Measurements from ENCODE around the gene ADGRV1.
"Not testable (repeated sequence)": the region's sequence is repeated elsewhere in the genome, so short reads cannot be mapped to it uniquely, and the experiment has no call there.

The ADGRV1 gene

DNA sequence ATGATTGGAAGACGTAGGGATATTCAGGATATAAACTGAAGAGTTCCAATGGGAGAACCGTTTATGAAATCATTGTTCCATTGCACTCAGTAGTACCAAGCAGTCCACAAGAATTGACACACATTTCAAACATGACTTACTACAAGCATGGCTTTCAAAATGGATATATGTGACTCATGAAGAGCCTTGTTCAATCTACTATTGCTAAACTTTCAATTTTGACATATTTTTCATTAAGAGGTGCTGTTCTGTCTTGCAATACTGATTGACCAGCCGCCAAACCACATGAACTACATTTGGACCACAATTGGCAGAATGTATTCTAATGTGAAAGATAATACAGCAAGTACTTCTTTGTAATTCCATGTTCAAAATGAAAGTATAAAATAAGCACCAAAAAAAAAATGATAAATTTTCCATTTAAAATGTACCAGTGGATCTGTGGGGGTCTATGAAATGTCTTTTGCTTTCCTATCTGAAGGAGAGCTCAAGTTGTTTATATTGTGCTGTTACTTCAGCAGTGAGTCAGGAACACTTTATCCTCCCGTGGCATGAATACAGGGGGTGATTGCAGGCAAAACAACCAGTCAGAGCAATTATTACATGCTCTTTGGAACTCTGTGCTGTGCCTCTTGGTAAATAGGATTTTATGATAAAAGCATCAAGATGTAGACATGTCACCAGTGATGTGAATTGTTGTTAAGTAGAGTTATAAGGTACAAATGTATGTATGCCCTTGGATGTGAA, 458.5 kb downstream of the ADGRV1 start:
- no peak for DNase-seq

- no peak for DNase-seq
These were observed 459.6 kb downstream of the ADGRV1 start for GRCh38 chr5:91018200-91018599.

- DNase-seq, result no peak
These were observed 460.2 kb downstream of the ADGRV1 start for GRCh38 chr5:91018712-91019371.

DNA sequence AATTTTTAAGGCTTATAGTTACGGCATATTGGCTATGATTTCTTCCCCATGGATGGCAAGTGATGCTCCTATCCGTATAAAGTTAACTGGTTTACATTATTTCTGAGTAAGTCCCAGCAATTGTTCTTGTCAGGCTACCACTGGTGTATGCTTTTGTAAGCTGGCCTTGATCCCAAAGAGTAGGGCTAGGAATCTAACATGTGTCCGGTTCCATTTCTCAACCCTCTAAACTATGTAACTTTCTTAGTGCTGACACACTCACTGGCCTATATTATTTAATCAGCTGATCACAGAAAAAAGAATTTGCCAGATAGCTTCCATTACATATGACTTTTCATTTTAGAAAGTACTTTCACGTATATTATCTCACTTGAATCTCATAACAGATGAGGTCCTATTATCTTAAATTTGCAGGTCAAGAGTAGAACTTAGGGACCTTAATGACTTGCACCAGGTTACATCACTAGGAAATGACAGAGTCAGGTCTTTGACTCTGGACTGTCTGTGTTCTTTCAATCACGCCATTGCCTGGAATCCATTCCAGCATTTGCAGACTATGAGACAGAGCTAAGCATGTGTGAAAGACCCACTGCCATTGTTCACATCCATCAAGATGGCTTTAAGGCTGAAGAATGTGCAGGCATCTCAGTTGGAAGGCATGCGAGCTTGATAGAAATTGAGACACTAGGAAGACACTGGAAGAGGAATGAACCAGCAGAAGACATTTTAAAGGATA, 461.6 kb downstream of the ADGRV1 start:
- no peak for DNase-seq

DNA sequence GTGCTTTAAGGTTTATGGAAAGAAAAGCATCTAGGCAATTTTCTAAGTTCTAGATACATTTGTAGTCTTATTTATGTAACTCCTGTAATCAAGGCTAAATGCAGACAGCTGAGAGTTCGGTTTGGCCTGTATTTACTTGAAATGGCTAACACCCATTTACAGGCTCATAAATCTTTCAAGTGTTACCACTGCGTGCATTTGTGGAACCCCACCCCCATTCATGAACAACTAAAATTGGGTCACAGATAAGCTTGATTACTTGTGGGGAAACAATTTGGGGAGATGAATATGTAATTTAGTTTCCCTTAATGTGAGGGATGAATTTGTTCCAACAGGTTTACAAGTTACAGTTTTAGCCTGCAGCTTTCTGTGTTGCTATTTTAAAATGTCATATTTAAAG, 463.9 kb downstream of the ADGRV1 start:
- DNase-seq, result no peak

DNA sequence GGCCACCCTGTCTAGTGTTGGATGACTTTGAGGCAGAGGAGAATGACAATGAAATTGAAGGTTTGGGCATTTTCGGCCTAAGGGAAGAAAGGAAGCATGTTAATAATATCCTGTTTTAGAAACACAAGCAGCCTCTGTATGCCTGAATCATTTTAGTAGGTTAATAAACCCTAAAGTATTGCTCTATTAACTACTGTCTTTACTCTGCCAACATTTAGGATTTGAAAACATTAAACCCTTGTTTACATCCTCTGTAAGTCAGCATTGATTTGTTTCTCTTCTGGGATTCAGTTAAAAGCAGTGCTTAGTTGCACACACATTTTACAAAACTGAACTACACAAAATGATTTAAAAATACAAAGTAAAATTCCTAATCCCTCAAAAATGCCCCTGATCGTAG, 465.6 kb downstream of the ADGRV1 start:
- no peak for DNase-seq

DNA sequence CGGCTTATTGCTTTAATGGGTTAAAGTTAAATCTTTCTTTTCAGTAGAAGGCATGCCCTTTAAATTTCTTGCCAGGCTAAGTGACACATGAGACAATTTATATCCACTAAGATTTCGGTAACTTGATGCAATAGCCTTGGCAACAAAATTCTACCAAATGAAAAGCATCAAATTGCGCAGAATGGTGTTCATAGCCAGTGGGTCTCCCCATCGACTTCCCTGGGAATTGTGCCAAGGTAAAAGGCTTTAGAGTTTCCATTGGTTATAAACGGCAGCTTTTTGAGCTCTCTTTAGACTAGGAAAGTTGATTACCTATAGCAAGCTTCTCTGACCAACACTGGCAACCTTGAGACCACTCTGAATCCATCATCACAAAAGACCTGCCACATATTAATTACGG, 466.1 kb downstream of the ADGRV1 start:
- DNase-seq, result no peak

DNA sequence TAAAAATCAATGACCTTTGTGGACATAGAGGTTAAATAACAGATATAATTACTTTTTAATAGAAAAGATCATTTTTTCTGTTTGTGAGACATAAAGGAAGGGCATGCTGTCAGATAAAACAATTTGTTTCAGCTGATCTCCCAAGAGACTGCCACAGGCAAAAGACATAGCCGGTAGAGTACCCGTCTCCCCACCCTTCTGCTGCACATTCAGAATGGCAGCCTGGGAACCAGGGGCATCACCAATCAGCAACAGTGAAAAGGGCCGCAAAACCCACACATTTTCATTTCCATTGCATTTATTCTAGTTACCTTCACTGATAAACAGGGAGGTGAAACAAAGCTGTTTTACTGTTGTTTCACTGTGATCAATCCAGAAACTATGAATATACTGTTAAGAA, 466.9 kb downstream of the ADGRV1 start:
- DNase-seq, result no peak

DNA sequence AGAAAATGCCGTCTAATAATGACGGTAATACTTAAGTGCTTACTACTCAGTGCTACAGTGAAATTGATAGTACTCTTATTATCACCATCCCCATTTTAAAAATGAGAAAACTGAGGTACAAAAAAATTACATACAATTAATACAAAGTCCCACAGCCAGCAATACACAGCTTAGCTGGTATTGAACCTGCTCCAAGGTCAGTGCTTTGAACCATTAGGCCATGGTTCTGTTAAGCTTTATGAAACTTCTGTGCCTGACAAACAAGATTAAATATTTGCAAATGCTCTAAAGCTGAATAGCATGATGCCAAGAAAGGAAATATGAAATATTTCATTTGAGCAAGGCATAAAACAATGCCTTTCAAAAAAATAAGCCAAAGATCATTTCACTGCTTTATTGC, 467.4 kb downstream of the ADGRV1 start:
- DNase-seq, result no peak

DNA sequence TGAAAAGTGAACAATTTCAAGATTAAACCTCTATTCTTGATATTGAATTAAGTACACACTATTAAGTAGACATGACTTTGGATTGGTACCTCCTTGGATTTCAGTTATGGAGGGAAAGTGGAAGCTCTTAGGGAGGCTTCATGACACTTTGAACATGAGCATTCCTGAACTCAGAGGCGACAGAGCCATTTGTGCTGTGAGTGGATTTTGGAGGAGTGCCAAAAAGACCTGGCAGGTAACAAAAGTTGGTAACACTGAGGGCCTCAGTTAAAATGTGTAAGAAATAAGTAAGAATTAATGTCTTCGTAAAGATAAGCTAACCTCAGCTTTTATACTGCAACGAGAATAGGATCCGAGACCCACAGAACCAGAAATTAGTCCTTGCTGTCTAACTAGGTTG, 467.9 kb downstream of the ADGRV1 start:
- DNase-seq, result no peak

DNA sequence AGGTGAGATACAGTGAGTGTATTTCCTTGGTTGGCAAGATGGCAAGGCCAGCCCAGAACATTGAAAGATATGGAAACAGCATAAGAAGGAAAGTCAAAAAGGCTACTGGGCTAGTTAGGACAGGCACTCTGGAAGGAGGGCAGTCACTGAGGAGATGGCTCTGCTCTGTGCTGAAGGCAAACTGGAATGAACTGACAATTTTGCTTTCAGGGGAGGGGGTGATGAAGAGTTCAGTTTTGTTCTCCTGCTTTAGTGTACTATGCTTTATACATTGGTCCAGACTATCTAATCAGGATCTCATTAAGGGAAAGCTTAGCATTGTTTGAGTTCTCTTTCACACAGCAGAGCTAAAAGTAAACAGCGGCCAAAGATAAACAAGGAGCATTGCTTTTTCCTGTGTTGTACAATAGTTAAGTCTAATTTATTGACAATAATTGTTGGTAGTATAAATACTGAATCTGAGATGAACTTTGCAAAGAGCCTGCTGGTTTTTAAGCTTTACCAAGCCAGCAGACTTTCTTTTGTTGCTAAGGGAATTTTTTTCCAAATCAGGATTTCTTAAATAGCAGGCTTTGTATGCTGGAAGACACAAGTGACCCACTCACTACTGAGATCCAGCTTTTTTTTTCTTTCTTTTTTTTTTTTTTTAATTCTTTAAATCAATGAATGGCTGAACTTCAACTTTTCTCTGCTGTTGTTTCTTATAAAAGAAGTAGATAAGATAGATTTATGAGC, 469.0 kb downstream of the ADGRV1 start:
- no peak for DNase-seq

DNA sequence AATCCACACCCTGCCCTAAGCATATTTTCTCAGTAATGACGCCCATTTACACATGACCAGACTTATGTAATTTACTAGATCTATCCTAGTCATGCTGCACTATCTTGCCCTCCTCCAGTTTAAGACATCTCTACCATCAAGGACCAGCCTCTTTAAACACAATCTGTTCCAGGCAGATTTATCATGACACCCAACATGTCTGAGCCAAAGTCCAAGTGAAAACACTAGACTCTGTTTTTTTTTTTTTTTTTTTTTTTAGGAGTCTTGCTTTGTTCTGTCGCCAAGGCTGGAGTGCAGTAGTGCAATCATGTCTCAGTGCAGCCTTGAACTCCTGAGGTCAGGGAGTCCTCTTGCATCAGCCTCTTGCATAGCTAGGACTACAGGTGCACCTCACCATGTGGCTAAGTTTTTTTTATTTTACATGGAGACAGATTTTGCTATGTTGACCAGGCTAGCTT, 469.9 kb downstream of the ADGRV1 start:
- DNase-seq, result no peak

DNA sequence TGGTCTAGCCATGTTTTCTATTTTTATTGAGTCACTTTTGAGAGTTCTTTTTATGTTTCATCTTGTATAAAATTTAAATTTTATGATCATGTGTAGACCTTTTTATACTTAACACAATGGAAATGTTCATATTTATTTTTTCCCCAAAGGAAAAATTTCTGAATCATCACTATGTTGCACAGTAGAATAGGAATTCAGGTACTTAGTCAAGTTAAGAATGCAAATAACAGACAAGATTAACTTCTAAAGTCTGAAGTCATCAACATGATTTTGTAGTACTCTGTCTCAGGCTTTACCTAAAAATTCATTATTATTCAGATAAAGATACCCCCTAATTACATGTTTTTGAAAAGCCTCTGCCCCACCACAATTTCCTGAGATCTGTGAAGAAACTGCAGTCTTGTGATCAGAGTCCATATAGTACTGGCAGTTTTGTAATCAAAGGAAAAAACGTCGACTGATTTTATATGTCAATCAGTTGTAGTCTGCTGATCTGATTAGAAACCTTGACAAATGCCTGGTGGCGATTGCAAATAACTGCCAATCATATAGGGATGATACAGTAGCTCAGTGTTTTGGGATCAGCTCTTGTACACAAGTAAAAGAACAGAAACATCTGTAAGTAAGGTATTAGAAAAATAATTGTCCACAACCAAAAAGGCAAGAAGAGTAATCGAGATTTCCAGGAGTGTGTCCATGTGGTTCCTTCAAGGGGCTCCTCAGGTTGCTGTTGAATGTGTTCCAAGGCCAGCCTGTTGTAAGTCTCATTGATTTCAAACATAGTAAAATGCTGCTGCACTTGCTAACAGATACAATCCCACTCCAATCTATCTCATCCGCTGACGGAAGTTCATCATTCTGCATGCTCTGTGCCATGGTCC, 472.2 kb downstream of the ADGRV1 start:
- DNase-seq, result no peak

- no peak for DNase-seq
These were observed 472.8 kb downstream of the ADGRV1 start for GRCh38 chr5:91031402-91031752.

DNA sequence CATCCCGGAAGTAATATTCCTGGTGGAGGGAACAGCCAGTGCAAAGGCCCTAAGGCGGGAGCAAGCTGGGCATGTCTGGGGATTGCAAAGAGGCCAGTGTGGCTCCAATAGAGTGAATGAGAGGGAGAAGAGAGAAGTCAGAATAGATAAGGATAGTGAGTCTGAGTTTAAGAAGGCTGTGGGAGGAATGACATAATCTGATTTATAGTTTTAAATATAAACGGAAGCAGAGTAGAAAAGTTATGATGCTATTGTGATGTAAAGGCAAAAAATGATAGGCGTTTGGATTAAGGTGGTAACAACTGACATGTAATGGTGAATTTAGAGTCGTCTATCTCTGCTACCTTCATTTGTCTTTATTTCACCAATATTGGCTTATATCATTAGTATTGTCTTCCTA, 473.5 kb downstream of the ADGRV1 start:
- no peak for DNase-seq

DNA sequence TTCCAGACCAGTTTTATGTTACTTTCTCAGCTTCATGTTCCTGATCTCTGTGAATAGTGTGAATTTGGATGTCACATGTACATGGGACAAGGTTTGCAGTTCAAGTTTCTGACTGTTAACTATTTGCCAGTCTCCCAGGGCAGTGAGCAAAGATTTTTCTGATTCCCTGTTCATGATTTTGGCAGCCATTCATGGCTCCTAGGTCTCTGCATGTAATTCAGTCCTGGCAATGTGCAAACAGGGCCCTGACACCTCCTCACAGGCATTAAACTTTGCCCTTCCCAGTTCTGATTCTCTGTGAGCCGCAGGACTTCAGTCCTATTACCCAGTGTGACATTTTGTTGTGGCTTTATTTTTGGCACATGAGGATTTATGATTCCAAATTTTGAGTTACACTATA, 474.8 kb downstream of the ADGRV1 start:
- no peak for DNase-seq

GRCh38 chr5:91038180-91038808, 479.7 kb downstream of the ADGRV1 start:
- no peak for DNase-seq

DNA sequence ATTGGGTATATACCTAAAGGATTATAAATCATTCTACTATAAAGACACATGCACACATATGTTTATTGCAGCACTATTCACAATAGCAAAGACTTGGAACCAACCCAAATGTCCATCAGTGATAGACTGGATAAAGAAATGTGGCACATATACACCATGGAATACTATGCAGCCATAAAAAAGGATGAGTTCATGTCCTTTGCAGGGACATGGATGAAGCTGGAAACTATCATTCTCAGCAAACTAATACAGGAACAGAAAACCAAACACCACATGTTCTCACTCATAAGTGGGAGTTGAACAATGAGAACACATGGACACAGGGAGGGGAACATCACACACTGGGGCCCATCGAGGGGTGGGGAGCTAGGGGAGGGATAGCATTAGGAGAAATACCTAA, 482.5 kb downstream of the ADGRV1 start:
- DNase-seq, result not testable (repeated sequence)

- DNase-seq, result no peak
These were observed 483.8 kb downstream of the ADGRV1 start for GRCh38 chr5:91042247-91042935.

DNA sequence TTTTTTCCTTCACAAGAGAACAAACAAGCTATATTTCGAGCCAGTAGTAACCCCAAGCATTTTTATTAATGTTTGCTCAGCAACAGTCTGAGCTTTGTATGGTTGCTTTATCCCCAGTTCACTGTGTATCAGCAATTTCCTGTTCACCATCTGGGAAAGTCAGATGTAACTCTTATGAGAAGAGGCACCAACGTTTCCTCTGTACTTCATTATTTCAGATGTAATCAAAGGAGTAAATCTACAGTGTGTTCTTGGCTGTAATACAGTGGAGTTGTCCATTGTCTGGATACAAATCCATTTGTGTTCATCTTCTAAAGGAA, 484.3 kb downstream of the ADGRV1 start:
- DNase-seq, result no peak

GRCh38 chr5:91048073-91048472, 489.5 kb downstream of the ADGRV1 start:
- no peak for DNase-seq
